ENCODE measurements around the gene RASD2.
A peak's percentile ranks its signal among the peaks of the same experiment; 100 is the strongest.

RASD2 gene

GRCh38 chr22:35560366-35560765 lies 19.7 kb downstream of the RASD2 start:
- no peak for DNase-seq (ENCODE audit: low spot score)

DNA sequence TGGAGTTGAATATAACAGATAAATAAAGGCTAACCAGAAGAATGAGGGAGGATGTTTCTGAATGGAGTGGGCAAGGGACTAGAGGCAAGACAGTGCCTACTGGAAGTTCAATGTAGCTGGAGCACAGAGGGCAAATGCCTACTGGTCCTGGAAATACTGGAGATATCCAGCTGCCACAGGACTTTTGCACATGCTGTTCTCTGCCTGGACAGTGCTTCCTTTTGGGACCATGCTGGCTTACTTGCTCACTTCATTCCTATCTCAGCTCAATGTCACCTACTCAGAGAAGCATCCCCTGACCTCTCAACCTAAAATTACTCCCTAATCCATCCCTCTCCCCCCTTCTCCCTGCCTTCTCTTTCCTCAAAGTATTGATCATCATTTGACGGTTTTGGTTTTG lies 20.2 kb downstream of the RASD2 start:
- no peak for DNase-seq (ENCODE audit: low spot score)

DNA sequence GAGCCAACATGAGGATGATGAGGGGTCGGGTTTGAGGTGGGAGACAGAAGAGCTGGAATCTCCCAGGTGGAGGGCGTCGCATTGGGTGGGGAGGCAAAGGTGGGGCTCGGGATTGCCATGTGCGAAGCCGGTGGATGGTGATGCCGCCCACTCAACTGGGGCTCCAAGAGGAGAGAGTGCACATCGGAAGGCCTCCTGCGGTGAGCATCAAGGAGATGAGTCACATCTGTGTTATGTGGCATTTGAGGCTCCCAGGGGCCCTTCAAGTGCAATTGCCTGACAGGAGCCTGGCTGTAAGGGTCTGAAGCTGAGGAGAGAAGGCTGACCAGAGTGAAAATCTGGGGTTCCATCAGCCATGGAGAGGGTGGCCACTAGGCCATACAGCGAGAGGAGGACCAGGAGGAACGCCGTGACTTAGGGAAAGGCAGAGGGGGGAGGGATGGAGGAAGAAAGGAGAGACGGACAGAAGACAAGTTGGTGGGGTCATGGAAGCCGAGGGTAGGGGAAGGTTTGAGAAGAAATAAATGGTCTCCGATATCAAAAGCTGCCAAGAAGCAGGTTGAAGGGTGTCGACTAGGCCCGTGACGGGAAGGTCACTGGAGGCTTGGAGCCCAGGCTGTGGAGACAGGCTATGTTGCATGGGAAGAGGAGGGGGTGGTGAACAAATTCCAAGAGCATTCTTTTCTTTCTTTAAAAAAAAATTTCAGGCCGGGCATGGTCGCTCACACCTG lies 21.3 kb downstream of the RASD2 start:
- DNase-seq (ENCODE audit: low spot score): no peak

DNA sequence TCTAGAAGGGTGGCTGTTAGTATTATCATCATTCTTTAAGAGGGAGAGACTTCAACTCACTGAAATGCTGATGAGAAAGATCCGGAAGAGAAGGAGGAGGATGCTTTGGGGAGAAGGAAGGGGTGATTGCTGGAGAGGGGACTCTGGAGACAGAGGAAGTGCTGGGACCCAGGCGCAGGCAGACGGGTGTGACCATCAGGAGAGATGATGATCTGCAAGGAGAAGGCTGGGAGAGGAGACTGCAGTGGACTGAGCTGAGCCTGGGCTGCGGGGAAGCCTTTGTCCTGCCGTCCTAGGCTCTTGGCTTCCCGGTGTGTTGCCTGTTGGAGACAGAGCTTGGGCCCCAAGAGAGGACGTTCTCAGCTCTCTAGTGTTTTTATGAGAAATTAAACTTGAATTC lies 22.6 kb downstream of the RASD2 start:
- no peak for DNase-seq (ENCODE audit: low spot score)

DNA sequence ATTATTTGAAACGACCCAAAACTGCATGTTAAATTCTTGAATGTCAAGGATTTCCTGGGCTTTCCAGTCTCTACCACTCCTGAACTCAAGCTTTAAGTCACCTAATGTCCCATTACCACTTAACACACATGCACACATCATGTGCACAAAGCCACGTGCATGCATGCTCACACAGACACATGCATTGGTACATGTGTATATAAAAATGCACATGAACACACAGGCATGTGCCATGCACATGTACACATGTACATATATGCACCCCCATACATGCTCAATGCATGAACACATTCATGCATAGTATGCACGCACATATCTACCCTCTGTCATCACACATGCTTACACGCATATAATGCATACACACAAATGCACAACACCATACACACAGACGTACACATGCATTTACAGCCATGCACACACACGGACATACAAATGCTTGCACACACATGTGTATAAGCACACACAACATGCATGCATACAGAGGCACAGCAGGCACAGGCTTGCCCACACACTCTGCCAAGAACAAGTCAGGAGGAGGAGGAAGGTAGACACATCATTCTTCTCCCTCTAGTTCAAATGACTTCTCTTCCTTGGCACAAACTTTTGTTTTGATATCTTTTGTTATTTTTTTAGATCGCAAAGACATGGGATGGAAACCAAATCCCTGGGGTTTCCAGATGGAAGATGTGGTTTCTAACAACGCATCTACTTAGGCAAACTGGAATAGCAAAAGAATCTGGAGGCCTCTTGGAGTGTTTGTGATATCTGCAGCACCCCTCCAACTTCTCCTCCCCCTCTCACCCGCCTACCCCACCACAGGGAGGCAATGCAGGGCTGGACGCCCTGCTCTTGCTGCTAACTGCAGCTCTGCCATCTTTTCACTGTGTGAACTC lies 24.6 kb downstream of the RASD2 start:
- no peak for DNase-seq (ENCODE audit: low spot score)

GRCh38 chr22:35567351-35568141 lies 26.9 kb downstream of the RASD2 start:
- no peak for DNase-seq (ENCODE audit: low spot score)

DNA sequence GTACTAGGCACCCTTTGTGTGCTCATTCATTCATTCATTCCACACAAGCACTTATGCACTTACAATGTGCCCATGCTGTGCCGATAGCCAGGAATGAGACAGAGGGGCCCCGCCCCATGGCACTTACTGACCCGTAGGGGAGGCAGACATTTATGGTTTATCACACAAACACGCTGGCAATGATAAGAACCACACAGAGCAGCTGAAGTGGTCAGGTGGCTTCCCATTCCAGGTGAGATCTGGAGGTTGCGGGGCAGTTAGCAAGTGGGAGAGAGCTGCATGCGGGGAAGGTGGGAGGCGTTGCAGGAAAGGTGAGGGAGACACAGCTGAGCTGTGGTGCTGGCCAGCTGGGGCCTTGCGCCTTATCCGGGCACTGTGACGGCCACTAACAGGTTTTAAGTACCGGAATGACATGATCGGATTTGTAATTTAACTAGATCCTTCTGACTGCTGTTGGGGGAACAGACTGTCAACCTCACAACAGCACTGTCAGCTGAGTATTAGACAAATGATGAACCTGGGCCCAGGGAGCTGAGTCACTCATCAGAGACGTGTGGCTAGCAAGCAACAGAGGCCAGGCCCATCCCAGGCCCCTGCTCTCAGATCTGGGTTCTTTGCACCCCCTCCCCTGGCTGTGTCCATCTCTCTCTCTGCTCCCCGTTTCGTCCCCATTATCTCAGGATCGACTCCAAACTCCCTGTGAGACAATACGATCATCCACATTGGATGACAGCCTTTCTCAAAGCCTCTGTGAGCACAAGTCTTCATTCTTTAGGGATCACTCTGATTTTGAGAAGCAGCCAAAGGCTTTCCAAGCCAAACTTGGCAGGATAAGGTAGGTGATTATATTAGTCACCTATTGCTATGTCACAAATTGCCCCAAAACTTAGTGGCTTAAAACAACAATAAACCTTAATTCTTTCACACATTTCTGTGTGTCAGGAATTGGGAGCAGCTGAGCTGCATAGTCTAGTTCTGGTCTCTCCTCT lies 28.4 kb downstream of the RASD2 start:
- DNase-seq (ENCODE audit: low spot score): peak; percentile 54

DNA sequence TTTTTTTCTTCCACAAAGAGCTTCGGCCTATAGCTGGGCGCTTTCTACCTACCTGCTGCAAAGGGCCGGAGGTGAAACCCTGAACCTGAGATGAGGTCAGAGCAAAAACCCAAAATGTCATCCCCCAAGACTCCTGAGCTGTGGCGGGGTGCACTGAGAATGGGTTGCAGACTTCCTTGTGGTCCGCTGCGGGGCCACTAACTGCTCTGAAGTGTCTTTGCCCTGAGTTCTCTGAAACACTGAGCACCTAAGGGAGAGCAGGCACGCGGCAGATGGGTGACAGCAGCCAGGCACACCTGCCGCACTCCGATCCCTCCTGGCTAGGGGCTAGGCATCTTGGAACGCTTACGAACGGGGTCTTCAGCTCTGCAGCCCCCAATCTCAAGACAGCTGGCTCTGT lies 29.3 kb downstream of the RASD2 start:
- no peak for DNase-seq (ENCODE audit: low spot score)

GRCh38 chr22:35570686-35571194 lies 30.1 kb downstream of the RASD2 start:
- DNase-seq (ENCODE audit: low spot score): no peak

DNA sequence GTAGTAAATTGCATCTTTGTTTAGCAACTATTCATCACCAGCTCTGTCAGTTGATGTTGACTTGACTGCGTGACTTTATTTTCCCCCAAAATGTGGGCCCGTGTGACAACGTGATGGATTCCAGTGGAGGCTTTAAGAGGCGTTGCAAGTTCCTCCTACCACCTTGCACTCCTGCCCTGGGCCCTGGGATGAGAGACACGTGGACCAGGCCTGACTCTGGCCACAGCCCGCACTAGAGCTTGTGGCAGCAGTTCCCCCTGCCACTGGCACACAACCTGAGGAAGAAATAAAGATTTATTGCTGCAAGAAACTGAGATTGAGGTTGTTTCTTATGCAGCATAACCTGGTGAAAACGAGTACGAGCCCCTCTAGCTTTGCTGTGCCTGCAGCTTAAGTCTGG lies 31.9 kb downstream of the RASD2 start:
- no peak for DNase-seq (ENCODE audit: low spot score)

- DNase-seq (ENCODE audit: low spot score): no peak
These were observed 34.6 kb downstream of the RASD2 start for GRCh38 chr22:35575116-35575748.

DNA sequence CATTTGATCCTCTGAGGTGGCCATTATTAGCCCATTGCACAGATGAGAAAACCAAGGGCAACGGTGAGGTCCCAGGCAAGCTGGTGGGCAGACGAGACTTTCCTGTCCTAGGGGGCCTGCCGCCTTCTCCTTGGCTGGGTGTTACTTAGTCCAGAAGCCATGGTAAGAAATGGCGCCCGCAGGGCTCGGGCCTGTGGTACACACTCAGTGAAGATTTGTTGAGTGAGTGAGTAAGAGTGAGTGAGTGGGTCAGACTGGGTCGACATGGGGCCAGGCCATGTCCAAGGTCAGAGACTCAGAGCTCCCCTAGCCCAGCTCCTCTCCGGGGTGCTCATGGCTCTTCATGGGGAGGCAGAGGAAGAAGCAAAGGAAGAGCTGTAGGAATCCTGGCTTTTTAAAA lies 36.0 kb downstream of the RASD2 start:
- no peak for DNase-seq (ENCODE audit: low spot score)

DNA sequence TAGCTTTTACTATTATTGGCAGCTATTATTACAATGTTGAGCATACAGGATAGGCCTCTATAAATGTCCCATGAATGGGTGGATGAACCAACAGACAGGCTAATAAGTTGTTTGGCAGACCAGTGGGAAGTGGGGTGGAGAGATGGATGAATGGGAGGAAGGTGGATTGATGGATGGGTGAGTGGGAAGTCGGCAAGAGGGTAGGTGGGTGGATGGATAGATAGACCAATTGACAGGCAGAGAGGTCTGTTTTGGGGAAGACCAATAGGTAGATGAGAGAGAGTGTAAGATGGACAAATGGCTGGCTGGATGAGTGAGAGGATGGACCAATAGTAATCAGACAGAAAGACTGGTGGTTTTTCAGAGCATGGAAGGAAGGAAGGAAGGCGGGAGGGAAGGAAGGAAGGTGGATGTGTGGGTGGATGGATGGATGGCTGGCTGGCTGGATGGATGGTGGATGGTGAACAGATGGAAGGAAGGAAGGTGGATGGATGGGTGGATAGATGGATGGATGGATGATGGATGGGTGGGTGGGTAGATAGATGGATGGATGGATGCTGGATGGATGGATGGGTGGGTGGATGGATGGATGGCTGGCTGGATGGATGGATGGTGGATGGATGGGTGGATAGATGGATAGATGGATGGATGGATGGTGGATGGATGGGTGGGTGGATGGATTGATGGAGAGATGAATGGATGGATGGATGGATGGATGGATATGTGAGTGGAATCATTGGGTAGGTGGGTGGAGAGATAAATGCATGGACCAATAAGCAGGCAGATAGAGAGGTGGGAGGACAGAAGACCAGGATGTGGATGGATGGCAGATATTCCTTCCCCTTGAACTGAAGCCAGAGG lies 37.4 kb downstream of the RASD2 start:
- DNase-seq (ENCODE audit: low spot score): no peak

- no peak for DNase-seq (ENCODE audit: low spot score)
These were observed 38.4 kb downstream of the RASD2 start for GRCh38 chr22:35578836-35579575.

DNA sequence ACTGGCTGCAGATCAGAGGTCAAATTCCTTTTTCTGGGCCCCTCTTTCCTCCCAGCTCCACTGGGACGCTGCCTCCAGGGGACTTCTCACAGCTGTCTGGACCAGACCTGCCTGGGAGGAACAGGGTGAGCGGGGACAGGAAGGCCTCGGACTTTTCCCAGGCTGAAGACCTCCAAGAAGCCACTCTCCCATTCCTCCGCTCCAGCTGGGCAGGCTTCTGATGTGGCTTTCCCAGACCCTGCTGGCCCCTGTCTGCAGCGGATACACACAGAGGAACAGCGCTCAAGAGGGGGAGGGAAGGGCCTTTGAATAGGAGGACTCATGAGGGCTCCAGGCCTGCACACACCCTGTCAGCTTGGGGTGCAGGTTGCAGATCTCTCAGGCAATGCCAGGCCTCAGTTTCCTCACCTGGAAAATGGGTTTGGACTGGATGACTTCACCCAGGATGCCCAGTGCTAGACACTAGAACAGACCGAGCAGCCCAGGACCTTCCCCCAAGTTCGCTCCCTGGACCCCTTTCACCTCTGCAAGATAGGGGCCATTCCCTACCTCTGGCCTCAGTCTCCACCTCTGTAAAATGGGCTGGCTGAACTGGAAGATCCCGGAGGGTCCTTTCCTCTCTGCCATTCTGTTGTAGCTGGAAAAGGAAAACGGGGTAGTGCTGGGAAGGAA lies 39.9 kb downstream of the RASD2 start:
- DNase-seq (ENCODE audit: low spot score): no peak

- DNase-seq (ENCODE audit: low spot score): no peak
These were observed 40.4 kb downstream of the RASD2 start for GRCh38 chr22:35581023-35581413.

- no peak for DNase-seq (ENCODE audit: low spot score)
These were observed 41.7 kb downstream of the RASD2 start for GRCh38 chr22:35582218-35582860.

All from AG08396 (cell line).